H1 (cell line): Measurements from ENCODE around the gene CPM. TPM values are rescaled to one million over a fixed set of nuclear protein-coding genes. Genes with fewer than 3 reads are reported as not detected.

Source experiments
- CTCF ChIA-PET: fragments of 300-600 bp; sonication (Branson Sonifier 250); formaldehyde crosslinking; loops from one replicate; lab custom pipeline; 2021; ENCODE audit not compliant: partially characterized antibody; lab: Charles Lee
- POLR2A ChIA-PET: fragments of 300-600 bp; sonication (Branson Sonifier 250); formaldehyde crosslinking; loops from one replicate; lab custom pipeline; 2021; ENCODE audit warnings: inconsistent platforms; ENCODE audit not compliant: partially characterized antibody; lab: Charles Lee
- DNase-seq, 2 experiments: peaks; one replicate each; pipeline versions ENCODE4 v3.0.0 to v3.0.0-alpha.2; 2010 to 2022; ENCODE audit warnings: low spot score in 2 of 2, low read depth in 1 of 2, mixed read lengths in 1 of 2
- FAIRE-seq: peaks from 2 replicates; lab custom pipeline; 2011; peaks lifted over from hg19 to GRCh38; lab: Jason Lieb, UNC
- H2AFZ ChIP-seq: 2 replicates; pipeline ENCODE4 v1.8.1; 2012; ENCODE audit warnings: low read length, inconsistent platforms
- H2AK5ac ChIP-seq: 2 replicates; pipeline ENCODE4 v1.6.1; 2013; ENCODE audit warnings: low read depth, low read length
- H2BK120ac ChIP-seq: replicated peaks from 2 replicates; pipeline ENCODE3; 2013; ENCODE audit warnings: low read depth, low read length, inconsistent platforms
- H2BK12ac ChIP-seq: 2 replicates; pipeline ENCODE4 v1.6.1; 2013; ENCODE audit warnings: low read depth, low read length
- H2BK15ac ChIP-seq: 2 replicates; pipeline ENCODE4 v1.6.1; 2013; ENCODE audit warnings: low read length
- H2BK20ac ChIP-seq: 2 replicates; pipeline ENCODE4 v1.6.1; 2013; ENCODE audit warnings: low read length
- H2BK5ac ChIP-seq: 2 replicates; pipeline ENCODE4 v1.6.1; 2013; ENCODE audit warnings: low read depth, low read length
- H3K14ac ChIP-seq: 2 replicates; pipeline ENCODE4 v1.6.1; 2013; ENCODE audit warnings: inconsistent platforms; ENCODE audit not compliant: insufficient read length
- H3K18ac ChIP-seq: 2 replicates; pipeline ENCODE4 v1.6.1; 2013; ENCODE audit warnings: low read length; ENCODE audit errors: extremely low read depth
- H3K23ac ChIP-seq: 2 replicates; pipeline ENCODE4 v1.6.1; 2013; ENCODE audit warnings: inconsistent platforms; ENCODE audit not compliant: insufficient read length
- H3K23me2 ChIP-seq: 2 replicates; pipeline ENCODE4 v1.6.1; 2013; ENCODE audit warnings: low read depth, low read length
- H3K27ac ChIP-seq: 2 replicates; pipeline ENCODE4 v1.6.1; 2011; ENCODE audit warnings: low read depth, low read length, inconsistent platforms
- H3K27me3 ChIP-seq, 4 experiments: replicated peaks in 1 of 4; 1 replicate in 1 of 4; 2 replicates in 3 of 4; pipeline versions ENCODE4 v1.6.1 to v1.8.1; 2011 to 2013; ENCODE audit warnings: low read length in 3 of 4, mild to moderate bottlenecking in 3 of 4, inconsistent platforms in 2 of 4, mixed read lengths in 2 of 4, moderate library complexity in 1 of 4; ENCODE audit not compliant: control insufficient read depth in 3 of 4, insufficient read depth in 3 of 4; ENCODE audit errors: extremely low read depth in 1 of 4
- H3K36me3 ChIP-seq, 4 experiments: 2 replicates each; pipeline versions ENCODE4 v1.6.1 to v1.8.1; 2011 to 2013; ENCODE audit warnings: mild to moderate bottlenecking in 4 of 4, low read length in 3 of 4, moderate library complexity in 2 of 4, control low read depth in 1 of 4, inconsistent platforms in 1 of 4; ENCODE audit not compliant: insufficient read depth in 4 of 4, control insufficient read depth in 2 of 4
- H3K4ac ChIP-seq: replicated peaks from 2 replicates; pipeline ENCODE3; 2013; ENCODE audit warnings: low read length, low read depth, mixed read lengths, inconsistent platforms; ENCODE audit not compliant: insufficient read length
- H3K4me1 ChIP-seq, 4 experiments: replicated peaks in 1 of 4; 1 replicate in 1 of 4; 2 replicates in 3 of 4; pipeline versions ENCODE4 v1.6.1 to v1.8.1; 2011 to 2013; ENCODE audit warnings: low read length in 3 of 4, inconsistent platforms in 2 of 4, mixed read lengths in 1 of 4; ENCODE audit not compliant: insufficient read depth in 4 of 4, control insufficient read depth in 3 of 4
- H3K4me2 ChIP-seq, 2 experiments: 2 replicates each; pipeline versions ENCODE4 v1.6.1 to v1.8.1; 2011 to 2013; ENCODE audit warnings: low read depth in 2 of 2, low read length in 2 of 2, control low read depth in 1 of 2, inconsistent platforms in 1 of 2, mild to moderate bottlenecking in 1 of 2; ENCODE audit not compliant: insufficient read depth in 1 of 2
- H3K4me3 ChIP-seq, 4 experiments: fragments of 200-600, 300-600 bp in 1 of 4; sonication (generic), shearing (Covaris generic), sonication (Bioruptor Twin) in 1 of 4; 2 replicates each; pipeline versions ENCODE4 v1.5.1 to v1.8.1; 2011 to 2016; ENCODE audit warnings: low read length in 4 of 4, low read depth in 3 of 4, control low read depth in 2 of 4, inconsistent platforms in 2 of 4, mild to moderate bottlenecking in 2 of 4, mixed read lengths in 1 of 4, moderate library complexity in 1 of 4; ENCODE audit not compliant: insufficient read depth in 2 of 4; ENCODE audit errors: extremely low read depth in 1 of 4
- H3K56ac ChIP-seq: replicated peaks from 2 replicates; pipeline ENCODE3; 2013; ENCODE audit warnings: low read depth, mild to moderate bottlenecking, mixed read lengths, low read length, inconsistent platforms; ENCODE audit not compliant: insufficient read length
- H3K79me1 ChIP-seq: 2 replicates; pipeline ENCODE4 v1.6.1; 2013; ENCODE audit warnings: low read depth, low read length, control low read depth
- H3K79me2 ChIP-seq, 2 experiments: 2 replicates each; pipeline versions ENCODE4 v1.6.1 to v1.8.1; 2012 to 2013; ENCODE audit warnings: low read length in 2 of 2, mild to moderate bottlenecking in 2 of 2, inconsistent platforms in 1 of 2; ENCODE audit not compliant: insufficient read depth in 2 of 2, control insufficient read depth in 1 of 2
- H3K9ac ChIP-seq, 4 experiments: replicated peaks in 1 of 4; 1 replicate in 1 of 4; 2 replicates in 3 of 4; pipeline versions ENCODE4 v1.6.1 to v1.8.1; 2011 to 2013; ENCODE audit warnings: low read depth in 3 of 4, low read length in 3 of 4, control low read depth in 2 of 4, mild to moderate bottlenecking in 2 of 4, moderate library complexity in 2 of 4, inconsistent platforms in 1 of 4; ENCODE audit errors: extremely low read depth in 1 of 4
- H3K9me3 ChIP-seq, 2 experiments: 2 replicates each; pipeline versions ENCODE4 v1.6.1 to v1.8.1; 2012 to 2013; ENCODE audit warnings: mild to moderate bottlenecking in 2 of 2, moderate library complexity in 2 of 2, control low read depth in 1 of 2, inconsistent platforms in 1 of 2, low read depth in 1 of 2, low read length in 1 of 2, mixed read lengths in 1 of 2; ENCODE audit not compliant: insufficient read depth in 2 of 2
- H4K20me1 ChIP-seq, 2 experiments: replicated peaks in 1 of 2; 2 replicates each; pipeline versions ENCODE3 to v1.8.1; 2011 to 2013; ENCODE audit warnings: inconsistent platforms in 2 of 2, low read length in 2 of 2, mild to moderate bottlenecking in 1 of 2; ENCODE audit not compliant: insufficient read depth in 2 of 2, control insufficient read depth in 1 of 2
- H4K5ac ChIP-seq: 2 replicates; pipeline ENCODE4 v1.6.1; 2013; ENCODE audit warnings: low read length, low read depth, mixed read lengths, inconsistent platforms; ENCODE audit not compliant: insufficient read length
- H4K8ac ChIP-seq: 2 replicates; pipeline ENCODE4 v1.8.0; 2013; ENCODE audit warnings: mild to moderate bottlenecking, moderate library complexity, low read length, inconsistent platforms; ENCODE audit not compliant: insufficient read depth; ENCODE audit errors: extremely low read depth
- H4K91ac ChIP-seq: replicated peaks from 2 replicates; pipeline ENCODE3; 2013; ENCODE audit warnings: low read length, mixed read lengths, inconsistent platforms; ENCODE audit not compliant: insufficient read length
- ASH2L ChIP-seq: fragments of 200-600, 300-600 bp; sonication (generic); IDR thresholded peaks from one replicate; pipeline ENCODE4 v1.7.1; 2017; ENCODE audit warnings: low read length
- CBX5 ChIP-seq: fragments of 300-800, 300-1000 bp; sonication (generic); IDR thresholded peaks from 2 replicates; pipeline ENCODE4 v1.7.1; 2016; ENCODE audit warnings: antibody characterized with exemption, low read length, low read depth
- CHD2 ChIP-seq: IDR thresholded peaks from 2 replicates; pipeline ENCODE4 v1.6.1; 2012; ENCODE audit warnings: low read length, improper control_type of control experiment
- GABPA ChIP-seq: IDR thresholded peaks from 2 replicates; pipeline ENCODE4 v1.6.1; 2011; ENCODE audit warnings: mild to moderate bottlenecking, low read length, moderate library complexity, borderline replicate concordance; ENCODE audit not compliant: insufficient read depth
- KDM5A ChIP-seq: fragments of 200-600 bp; IDR thresholded peaks from 2 replicates; pipeline ENCODE4 v1.7.1; 2012; ENCODE audit warnings: mild to moderate bottlenecking, low read length, inconsistent platforms, mixed read lengths
- NANOG ChIP-seq: IDR thresholded peaks from 2 replicates; pipeline ENCODE4 v1.6.1; 2011; ENCODE audit warnings: low read length, low read depth, mild to moderate bottlenecking, inconsistent platforms; ENCODE audit not compliant: insufficient read depth, poor library complexity, severe bottlenecking
- SIRT6 ChIP-seq: IDR thresholded peaks from one replicate; pipeline ENCODE4 v1.7.1; 2012; ENCODE audit warnings: low read length, inconsistent platforms
- SIX5 ChIP-seq: IDR thresholded peaks from 2 replicates; pipeline ENCODE4 v1.6.1; 2011; ENCODE audit warnings: mild to moderate bottlenecking, low read depth, low read length
- YY1 ChIP-seq: IDR thresholded peaks from 2 replicates; pipeline ENCODE4 v1.6.1; 2011; ENCODE audit warnings: low read depth, mild to moderate bottlenecking, low read length
- WGBS, 2 experiments: shearing (Covaris generic) in 1 of 2; methylation state at CpG; one replicate each; pipeline versions ENCODE4 v1.1.6 to v1.1.7; 2013 to 2015; ENCODE audit warnings: low lambda C conversion rate in 2 of 2, mixed read lengths in 2 of 2, inconsistent platforms in 1 of 2, low coverage in 1 of 2, missing lambda C conversion rate in 1 of 2; ENCODE audit not compliant: insufficient replicate concordance in 2 of 2, insufficient coverage in 1 of 2, insufficient read length in 1 of 2; ENCODE audit errors: extremely low coverage in 1 of 2, missing lambda C conversion rate in 1 of 2; 5-methylcytosine and 5-hydroxymethylcytosine counted together
- polyA plus RNA-seq, 7 experiments: library from polyadenylated mRNA; depleted of rRNA in 3 of 7; stranded (reverse) in 5 of 7; unstranded in 2 of 7; fragments of >200 nt in 5 of 7; fragments of 200-250 nt in 2 of 7; gene quantifications; 1 replicate in 5 of 7; 2 replicates in 1 of 7; 4 replicates in 1 of 7; pipeline versions ENCODE4 v1.2.1 to v1.2.3, GENCODE V29; 2011 to 2013; ENCODE audit warnings: missing spikeins in 2 of 7, mixed read lengths in 2 of 7
- total RNA-seq: library from RNA; stranded (reverse); fragmentation: NEBNext Ultra II Directional; extraction: Animal tissue kit (Norgen Biotek cat#: 25700); gene quantifications from 2 replicates; pipeline ENCODE4 v1.2.1, GENCODE V29; 2021
- TF ChIP-seq, protein P1 (sequence below): IDR thresholded peaks from 2 replicates; pipeline ENCODE4 v1.6.1; 2012; ENCODE audit warnings: inconsistent platforms

CPM gene
- total and polyA plus RNA-seq, 2 of the 8 experiments (the other 6 are each of a cell fraction or from before 2014, with no cell fraction given), result 0.33 to 3.1 TPM

DNA sequence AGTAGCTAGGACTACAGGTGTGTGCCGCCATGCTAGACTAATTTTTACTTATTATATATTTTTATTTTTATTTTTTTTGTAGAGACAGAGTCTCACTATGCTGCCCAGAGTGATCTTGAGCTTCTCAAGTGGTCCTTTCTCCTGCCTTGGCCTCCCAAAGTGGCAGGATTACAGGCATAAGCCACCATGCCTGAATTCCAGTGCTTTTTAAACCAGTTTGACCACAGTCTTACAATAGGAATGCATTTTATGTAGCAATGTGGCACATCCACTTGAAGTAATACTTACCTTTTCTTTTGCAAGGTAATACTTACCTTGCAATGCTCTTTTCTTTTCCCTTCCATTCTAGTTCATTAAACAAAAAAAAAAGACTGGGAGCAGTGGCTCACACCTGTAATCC is 38.0 kb upstream of the CPM start:
- Histone ChIP-seq H3K9me3 (no peaks in the 10 kb centered on the region), H2AFZ (no peak overlapping the region), H3K14ac (no peak overlapping the region), H3K18ac (no peak overlapping the region), H3K23ac (no peak overlapping the region)
- TF ChIP-seq SIX5, result no peak
- TF ChIP-seq CBX5, result no peak
- no peak for TF ChIP-seq CHD2
- no peak for TF ChIP-seq GABPA
- no peak for TF ChIP-seq YY1
- no peak for TF ChIP-seq KDM5A
- TF ChIP-seq NANOG, result no peak
- TF ChIP-seq SIRT6, result no peak
- TF ChIP-seq, protein P1, sequence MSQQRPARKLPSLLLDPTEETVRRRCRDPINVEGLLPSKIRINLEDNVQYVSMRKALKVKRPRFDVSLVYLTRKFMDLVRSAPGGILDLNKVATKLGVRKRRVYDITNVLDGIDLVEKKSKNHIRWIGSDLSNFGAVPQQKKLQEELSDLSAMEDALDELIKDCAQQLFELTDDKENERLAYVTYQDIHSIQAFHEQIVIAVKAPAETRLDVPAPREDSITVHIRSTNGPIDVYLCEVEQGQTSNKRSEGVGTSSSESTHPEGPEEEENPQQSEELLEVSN, result no peak
- TF ChIP-seq ASH2L, result no peak
- TF ChIP-seq, all 59 proteins: peak for 0
- ChIA-PET POLR2A (no interaction called here), CTCF (interaction anchor here (1.2 to 1.3 kb wide), 2 partner anchors 100 to 101 kb away, joined by 3 read pairs; no protein-coding TSS in a partner anchor)
- H3K4me3 ChIP-seq, result no peak overlapping the region
- no peak overlapping the region for H3K4ac ChIP-seq
- H2BK15ac ChIP-seq, result no peak overlapping the region
- H2AK5ac ChIP-seq, result no peak overlapping the region
- FAIRE-seq (no peak), DNase-seq (no peak)
- no peak overlapping the region for H3K56ac ChIP-seq
- H4K20me1 ChIP-seq, result no peaks in the 10 kb centered on the region
- no peaks in the 10 kb centered on the region for H3K79me1 ChIP-seq
- H4K91ac ChIP-seq, result no peak overlapping the region
- no peak overlapping the region for H2BK20ac ChIP-seq
- WGBS, 2 experiments, result 82% methylated on average over 1 of the region's 1 CpG; no CpG with 5 or more reads in 1 of the 2 experiments
- no peaks in the 10 kb centered on the region for H3K27me3 ChIP-seq
- no peak overlapping the region for H4K8ac ChIP-seq
- no peak overlapping the region for H3K9ac ChIP-seq
- H2BK120ac ChIP-seq, result no peak overlapping the region
- no peaks in the 10 kb centered on the region; a peak in 1 of 7 replicates for H3K4me1 ChIP-seq
- no peak overlapping the region for H4K5ac ChIP-seq
- H3K36me3 ChIP-seq, result no peaks in the 10 kb centered on the region
- H2BK5ac ChIP-seq, result no peak overlapping the region
- no peak overlapping the region for H3K27ac ChIP-seq
- H2BK12ac ChIP-seq, result no peak overlapping the region
- no peak overlapping the region for H3K4me2 ChIP-seq
- no peaks in the 10 kb centered on the region for H3K23me2 ChIP-seq
- no peaks in the 10 kb centered on the region for H3K79me2 ChIP-seq
